IPS-18c (cell line): ENCODE results near the gene PLOD3.

ENCODE experiments used
- H3K4me3 ChIP-seq: 2 replicates; pipeline ENCODE4 v1.7.0; 2013; ENCODE audit warnings: low read depth, mild to moderate bottlenecking, low read length, moderate library complexity; ENCODE audit not compliant: insufficient read depth
- H3K9me3 ChIP-seq: one replicate; pipeline ENCODE4 v1.6.1; 2013; ENCODE audit warnings: mild to moderate bottlenecking, low read length, moderate library complexity; ENCODE audit not compliant: control insufficient read depth, insufficient read depth

The PLOD3 gene

DNA sequence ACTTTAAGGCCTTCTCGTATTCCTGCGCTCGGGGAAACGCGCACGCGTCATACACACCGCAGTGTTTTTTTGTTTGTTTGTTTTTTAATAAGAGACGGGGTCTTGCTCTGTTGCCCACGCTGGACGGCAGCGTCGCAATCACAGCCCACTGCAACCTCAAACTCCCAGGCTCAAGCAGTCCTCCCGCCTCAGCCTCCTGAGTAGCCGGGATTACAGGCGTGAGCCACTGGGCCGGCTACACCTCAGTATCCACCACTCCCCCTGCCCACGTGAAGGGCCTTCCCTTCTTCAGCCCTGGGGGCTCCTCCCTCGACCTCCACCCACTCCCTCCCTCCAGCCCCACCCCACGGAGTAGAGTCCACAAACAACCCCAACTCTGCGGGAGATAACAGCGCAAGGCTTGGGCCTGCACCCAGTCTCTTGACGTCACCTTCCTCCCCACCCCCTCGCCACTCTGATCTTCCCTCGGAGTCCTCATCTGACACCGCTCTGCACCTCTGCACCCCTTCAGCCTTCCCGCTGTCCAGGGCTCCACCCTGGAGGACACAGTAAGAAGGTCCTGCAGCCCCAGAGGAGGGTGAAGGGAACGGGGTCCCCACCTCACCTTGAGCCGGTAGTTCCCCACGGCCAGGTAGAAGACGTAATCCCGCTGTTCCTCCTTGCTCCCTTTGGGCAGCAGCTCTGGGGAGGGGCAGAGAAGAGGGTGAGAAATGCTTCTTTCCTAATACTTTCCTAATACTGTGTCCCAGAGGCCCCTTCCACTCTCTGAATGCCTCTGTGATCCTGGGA, 23.0 kb upstream of the PLOD3 start:
- Histone ChIP-seq H3K4me3 (no peak overlapping the region), H3K9me3 (no peaks in the 10 kb centered on the region)

DNA sequence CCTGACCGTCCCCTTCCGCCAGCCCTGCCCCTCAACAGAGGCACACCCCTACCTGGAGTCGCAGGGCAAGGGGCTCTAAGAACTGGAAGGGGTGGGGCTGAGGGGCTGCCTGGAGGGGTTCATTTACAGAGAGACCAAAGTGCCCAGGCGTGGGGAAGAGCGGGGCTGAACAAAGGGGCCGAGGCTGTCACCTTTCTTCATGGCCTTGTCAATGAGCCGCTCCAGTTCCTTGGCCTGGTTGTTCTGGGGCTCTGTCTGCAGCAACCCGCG, 22.5 kb upstream of the PLOD3 start:
- H3K9me3 ChIP-seq: no peaks in the 10 kb centered on the region
- H3K4me3 ChIP-seq: no peak overlapping the region

DNA sequence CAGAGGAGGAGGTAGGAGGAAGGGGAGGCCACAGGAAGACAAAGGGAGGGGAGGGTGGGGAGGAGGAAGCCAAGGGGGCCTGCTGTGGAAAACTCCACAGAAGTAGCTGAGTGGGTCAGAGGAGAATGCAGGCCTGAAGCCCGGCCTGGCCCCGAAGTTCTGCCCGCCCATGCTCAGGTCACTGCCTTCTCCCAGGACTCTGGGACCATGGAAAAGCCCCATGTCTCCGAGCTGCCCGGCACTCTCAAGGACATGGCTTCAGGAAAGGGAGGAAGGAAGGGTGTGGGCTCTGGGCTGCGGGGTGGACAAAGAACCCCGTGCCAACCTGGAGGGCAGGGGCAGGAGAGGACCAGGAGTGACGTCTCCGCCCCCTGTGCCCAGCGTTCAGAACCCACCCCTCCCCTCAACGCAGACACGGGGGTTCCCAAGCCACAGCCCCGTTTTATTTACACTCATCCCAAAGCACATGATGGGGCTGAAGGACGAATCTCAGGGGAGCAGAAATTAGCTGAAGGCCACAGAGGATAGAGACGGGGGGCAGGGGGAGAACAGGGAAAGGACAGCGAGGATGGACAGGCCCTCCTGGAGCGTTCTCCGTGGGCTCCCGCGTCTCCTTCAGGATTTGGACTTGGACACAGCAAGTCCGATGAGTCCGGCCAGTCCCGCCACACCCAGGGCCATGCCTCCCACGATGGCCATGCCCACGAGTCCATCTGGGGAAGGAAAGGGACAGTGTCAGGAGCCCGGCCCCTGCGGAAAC, 22.0 kb upstream of the PLOD3 start:
- Histone ChIP-seq H3K9me3 (no peaks in the 10 kb centered on the region), H3K4me3 (no peak overlapping the region)

DNA sequence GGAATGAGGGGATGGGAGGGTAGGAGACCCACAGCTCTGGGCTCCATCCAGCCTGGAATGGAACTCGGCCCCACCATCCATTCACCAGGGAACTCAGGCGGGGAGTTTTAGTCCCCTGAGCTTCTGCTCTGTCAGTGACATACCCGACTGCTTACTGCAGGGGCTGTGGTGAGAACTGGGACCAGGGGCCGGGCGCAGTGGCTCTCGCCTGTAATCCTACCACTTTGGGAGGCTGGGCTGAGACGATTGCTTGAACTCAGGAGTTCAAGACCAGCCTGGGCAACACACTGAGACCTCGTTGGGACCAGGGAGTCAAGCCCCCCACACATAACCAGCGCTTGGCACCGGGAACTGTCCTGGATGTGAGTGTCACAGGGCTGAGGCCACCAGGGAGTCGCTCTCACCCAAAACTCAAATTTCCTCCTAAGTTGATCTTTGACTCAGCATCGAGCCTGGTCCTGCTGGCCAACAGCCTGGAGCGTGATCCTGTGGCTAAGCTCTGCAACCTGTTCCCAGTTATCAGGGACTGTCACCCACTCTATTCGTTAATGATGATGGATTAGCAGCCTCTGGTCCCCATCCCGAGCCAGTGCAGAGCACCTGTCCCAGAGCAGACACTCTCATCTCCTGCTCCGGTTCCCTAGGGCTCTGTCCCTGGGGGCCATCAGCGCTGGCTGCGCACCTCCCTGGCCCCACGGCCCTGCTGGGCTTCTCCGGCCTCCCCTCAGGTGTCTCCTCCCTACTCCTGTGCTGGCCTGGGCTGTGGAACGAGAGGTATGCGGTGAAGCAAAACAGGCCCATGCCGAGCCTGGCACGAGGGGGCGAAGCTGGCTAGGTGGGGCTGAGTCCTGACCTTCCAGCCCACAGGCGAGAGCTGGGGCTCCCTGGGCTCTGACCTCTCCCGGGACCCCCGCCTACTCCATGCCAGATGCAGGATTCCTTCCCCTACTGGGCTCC, 21.1 kb upstream of the PLOD3 start:
- no peak overlapping the region for H3K4me3 ChIP-seq
- H3K9me3 ChIP-seq: no peaks in the 10 kb centered on the region

DNA sequence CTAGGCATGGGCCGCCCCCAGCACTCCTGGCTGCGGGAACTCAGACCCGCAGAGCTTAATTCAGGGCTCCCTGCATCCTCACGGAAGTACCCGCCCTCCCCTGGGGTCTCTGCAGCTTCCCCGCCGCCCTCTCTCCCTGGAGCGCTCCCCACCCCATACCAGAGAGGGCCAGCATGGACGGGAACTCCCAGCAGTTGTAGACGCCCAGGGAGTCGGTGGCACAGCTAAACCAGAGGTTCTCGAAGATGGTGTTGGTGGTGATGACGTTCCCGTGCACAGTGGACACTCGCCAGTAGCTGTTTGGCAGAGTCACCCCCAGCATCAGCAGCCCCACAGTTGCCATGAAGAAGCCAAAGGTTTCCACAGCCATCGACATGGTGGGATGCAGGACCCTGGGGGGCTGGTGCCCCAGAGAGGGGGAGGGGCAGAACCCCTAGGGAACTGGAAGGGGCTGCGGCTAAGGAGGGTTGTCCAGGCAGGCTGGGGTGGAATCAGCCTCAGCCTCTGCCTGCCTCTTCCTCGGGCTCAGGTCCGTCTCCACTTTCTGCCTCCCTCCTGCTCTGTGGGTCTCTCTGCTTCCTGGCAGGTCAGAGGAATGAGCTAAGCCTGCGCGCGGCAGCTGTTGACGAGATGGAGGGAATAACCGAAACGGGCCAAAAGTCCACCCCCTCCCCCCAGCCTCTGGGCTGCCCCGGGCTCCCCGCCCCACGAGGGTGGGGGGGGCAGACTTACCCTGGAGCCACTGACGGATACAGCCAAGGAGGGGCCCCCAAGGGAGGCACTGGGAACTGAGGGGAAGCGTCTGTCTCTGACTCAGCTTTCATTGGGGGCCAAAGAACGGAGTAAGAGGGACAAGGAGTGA, 20.1 kb upstream of the PLOD3 start, which contains the start of gene CLDN15:
TSS of gene CLDN15 (minus strand) at position 597 of the 862 bp plus-strand sequence. CDS start at position 376, 221 bp downstream.
- Histone ChIP-seq H3K9me3 (no peaks in the 10 kb centered on the region), H3K4me3 (no peak within 1 kb of the TSS)

DNA sequence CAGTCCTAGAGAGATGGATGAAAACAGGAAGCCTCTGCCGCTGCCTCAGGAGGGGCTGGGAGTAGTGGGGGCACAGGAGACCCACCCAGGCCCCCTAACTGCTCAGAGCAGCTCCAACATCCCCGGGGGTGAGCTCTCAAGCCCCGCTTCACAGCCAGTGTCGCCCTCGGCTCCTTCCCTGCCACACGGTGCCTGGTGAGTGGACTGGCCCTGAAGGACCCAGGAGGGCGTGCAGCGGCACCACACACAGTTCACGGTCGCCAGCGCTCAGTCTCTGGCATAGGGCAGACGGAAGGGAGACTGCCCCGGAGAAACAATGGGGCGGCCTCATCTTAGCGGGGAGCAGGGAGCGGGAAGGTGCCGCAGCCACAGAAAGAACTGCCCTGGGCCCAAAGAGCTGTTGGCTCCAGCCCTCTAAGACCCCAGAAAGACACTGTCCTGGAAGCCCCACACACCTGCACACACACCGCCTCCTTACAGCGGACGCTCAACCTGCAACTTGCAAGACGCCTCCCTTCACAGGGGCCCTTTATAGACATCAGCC, 19.0 kb upstream of the PLOD3 start:
- no peak overlapping the region for H3K4me3 ChIP-seq
- no peaks in the 10 kb centered on the region for H3K9me3 ChIP-seq

DNA sequence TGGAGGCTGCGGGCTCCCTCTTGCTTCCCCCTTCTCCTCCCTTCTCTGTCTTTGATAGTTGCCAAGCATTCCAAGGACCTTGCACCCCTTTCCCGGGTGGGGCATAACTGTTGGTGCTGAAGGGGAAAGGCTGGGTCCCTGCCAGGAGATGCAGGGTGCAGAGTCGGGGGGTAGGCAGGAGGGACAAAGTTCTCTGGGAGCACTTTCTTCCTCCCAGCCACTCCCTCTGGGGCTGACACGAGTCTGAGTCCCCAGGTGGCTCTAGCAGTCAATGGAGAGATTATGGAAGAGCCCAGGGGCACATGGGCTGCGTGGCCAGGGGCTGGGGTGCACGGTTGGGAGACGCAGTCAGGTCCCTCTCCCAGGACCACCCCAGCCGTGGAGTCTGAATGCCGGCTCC, 18.1 kb upstream of the PLOD3 start:
- Histone ChIP-seq H3K9me3 (no peaks in the 10 kb centered on the region), H3K4me3 (no peak overlapping the region)

DNA sequence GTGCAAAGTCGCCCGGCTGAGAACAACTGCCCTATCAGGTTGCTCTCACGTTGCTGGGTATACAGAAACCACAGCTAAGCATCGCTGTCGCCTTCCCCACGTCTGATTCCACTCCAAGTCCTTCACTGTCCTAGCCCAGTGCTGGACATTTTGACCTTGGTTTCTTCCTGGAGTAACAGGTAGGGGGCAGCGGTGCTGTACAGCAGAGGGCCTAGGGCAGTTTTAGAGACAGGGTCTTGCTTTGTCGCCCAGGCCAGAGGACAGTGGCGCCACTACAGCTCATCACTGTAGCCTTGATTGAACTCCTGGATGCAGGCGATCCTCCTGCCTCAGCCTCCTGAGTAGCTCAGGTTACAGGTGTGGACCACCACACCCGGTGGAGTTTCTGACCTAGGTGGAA, 17.7 kb upstream of the PLOD3 start:
- no peaks in the 10 kb centered on the region for H3K9me3 ChIP-seq
- H3K4me3 ChIP-seq: no peak overlapping the region

DNA sequence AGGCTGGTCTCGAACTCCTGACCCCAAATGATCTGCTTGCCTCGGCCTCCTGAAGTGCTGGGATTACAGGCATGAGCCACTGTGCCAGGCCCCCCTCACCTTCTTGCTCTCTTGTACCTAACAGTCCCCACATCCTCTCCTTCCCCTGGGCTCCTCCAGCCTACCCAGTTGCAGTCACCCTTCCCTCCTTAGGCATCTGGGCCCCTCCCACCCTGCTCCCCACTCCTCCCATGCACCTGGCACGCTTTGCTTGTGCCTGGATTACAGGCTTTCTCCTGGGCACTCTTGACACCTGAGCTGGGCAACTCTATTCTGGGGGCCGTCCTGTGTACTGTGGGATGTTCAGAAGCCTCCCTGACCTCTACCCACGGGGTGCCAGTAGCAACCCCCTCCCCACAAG, 17.3 kb upstream of the PLOD3 start:
- H3K9me3 ChIP-seq: no peaks in the 10 kb centered on the region
- H3K4me3 ChIP-seq: no peak overlapping the region

DNA sequence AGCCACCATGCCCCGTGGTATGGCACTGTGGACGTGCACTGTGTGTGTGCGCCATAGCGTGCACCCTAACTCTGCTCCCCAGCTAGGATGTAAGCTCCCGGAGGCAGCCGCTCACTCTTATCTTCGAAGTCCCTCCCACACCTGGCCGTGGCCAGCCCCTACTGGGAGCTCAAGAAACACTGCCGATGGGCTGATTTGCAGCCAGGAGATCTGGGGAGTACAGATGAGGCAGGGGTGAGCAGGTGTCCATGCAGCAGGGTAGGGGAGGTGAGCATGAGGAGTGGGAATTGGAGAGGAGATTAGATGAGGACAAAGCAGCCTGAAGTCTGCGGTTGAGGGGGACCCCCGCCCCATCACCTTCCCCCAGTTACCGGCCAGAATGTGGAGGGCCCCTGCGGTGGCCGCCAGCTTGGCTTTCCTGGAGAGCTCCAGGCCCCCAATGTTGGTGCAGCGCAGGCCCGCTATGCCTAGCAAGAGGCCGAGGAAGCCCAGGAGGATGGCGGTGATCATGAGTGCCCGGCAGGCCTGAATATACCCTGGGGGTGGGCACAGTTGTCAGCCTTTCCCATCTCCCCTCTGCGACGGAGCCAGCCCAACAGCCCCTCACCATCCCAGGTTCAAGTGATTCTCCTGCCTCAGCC, 16.6 kb upstream of the PLOD3 start:
- H3K9me3 ChIP-seq: no peaks in the 10 kb centered on the region
- H3K4me3 ChIP-seq: no peak overlapping the region

DNA sequence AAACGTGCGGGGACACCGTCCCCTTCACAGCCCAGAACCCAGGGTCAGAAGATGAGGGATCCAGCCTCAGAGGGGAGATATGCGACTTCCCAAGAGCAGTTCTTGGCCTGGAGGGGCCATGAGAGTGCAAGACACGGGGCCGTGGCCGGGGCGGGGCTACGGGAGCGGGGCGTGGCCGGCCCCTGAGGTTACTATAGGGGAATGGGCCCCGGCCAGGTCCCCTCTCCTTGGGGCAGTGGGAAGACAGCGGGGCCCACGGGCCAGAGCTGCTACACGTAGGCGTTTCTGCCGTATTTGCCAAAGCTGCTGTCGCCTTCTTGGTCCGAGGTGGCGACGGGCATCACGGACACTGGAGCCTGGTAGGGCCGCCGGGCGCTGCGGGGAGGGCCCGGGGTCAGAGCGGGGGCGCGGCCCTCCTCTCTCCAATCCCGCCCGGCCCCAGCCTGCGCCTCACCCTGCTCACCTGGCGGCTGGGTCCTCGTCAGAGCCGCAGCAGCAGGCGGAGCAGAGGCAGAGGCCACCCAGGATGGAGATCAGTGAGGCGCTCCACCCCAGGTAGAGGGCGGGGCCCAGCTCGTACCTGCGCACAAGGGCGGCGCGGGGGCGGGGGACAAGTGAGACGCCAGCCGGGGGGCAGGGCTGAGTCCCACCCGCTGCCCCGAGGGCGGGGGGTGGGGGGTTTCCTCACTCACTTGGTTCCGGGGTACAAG, 14.9 kb upstream of the PLOD3 start:
- H3K4me3 ChIP-seq: peak overlapping the region; percentile 77
- H3K9me3 ChIP-seq: no peaks in the 10 kb centered on the region

DNA sequence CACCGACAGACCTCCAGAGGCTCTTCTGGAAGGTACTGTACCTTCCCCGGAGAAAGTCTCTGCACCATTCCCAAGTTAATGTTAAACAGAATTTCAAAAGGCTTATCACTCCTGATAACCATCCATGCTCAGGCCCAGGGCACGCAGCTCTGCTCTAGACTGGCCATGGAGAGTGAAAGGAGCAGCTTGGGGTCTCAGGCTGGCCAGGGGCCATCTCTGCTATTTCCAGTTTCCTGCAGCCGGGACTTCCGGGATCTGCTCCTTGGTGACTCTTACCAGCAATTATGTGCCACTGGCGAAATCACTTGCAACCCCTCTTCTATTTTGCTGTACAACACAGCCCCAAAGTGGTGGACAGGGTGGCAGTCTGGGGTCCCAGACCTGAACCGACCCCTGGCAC, 14.3 kb upstream of the PLOD3 start:
- no peaks in the 10 kb centered on the region for H3K9me3 ChIP-seq
- H3K4me3 ChIP-seq: peak overlapping the region; percentile 77; the same call in 1 of the 2 replicates

DNA sequence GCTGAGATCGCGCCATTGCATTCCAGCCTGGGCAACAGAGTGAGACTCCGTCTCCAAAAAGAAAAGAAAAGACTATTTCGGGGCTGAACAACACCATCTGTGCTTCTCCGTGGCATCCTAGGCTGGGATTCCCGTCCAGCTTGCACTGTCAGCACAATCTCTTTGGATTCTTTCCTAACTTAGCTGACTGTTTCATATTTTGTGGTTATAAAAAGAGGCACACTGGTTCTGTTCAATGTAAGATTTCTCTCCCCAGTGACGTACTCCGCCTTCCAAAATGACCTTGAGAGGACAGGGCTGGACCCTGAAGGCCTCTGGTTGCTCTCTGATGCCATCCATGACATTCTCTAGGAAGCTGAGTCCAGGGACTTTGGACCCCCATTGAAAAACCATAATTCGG, 9.3 kb upstream of the PLOD3 start:
- H3K4me3 ChIP-seq: no peak overlapping the region
- no peaks in the 10 kb centered on the region for H3K9me3 ChIP-seq

DNA sequence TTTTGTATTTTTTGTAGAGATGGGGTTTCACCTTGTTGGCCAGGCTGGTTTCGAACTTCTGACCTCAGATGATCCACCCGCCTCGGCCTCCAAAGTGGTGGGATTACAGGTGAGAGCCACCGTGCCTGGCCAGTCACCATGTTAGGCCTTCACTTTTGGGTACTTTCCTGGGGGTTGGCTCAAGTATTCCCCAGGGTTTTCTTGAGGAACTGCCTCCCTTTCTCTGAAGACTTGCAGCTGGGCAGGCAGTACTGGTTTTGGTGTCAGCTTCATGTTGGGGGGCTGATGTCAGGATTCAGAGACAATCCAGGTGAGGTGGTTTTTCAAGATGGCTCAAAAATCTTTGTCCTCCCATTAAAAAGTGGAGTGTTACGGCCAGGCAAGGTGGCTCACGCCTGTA, 8.3 kb upstream of the PLOD3 start:
- Histone ChIP-seq H3K4me3 (no peak overlapping the region), H3K9me3 (no peaks in the 10 kb centered on the region)

DNA sequence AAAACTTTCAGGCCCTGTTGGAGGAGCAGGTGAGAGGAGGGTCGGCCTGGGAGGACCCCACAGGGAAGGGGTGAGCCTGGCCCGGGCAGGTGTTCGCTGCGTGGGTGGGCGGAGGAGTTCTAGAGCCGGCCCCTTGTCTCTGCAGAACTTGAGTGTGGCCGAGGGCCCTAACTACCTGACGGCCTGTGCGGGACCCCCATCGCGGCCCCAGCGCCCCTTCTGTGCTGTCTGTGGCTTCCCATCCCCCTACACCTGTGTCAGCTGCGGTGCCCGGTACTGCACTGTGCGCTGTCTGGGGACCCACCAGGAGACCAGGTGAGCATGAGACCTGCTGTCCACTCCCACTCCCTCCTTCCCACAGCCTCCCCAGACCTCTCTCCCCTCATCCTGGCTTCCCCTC, 6.1 kb upstream of the PLOD3 start:
- H3K4me3 ChIP-seq: no peak overlapping the region
- H3K9me3 ChIP-seq: no peaks in the 10 kb centered on the region
